GM21717 (cell line): Measurements from ENCODE around the gene SRPK2.
"Not testable (repeated sequence)": the region's sequence is repeated elsewhere in the genome, so short reads cannot be mapped to it uniquely, and the experiment has no call there.

Experiments used
- ATAC-seq: cut with Tn5 transposase; IDR thresholded peaks from one replicate; pipeline ENCODE4 v1.9.1; 2021; ENCODE audit warnings: mild to moderate bottlenecking, moderate library complexity; ENCODE audit not compliant: unreplicated experiment

SRPK2 gene

GRCh38 chr7:105268511-105269392 is 120.0 kb downstream of the SRPK2 start:
- ATAC-seq: peak; percentile 81

- no peak for ATAC-seq
These were observed 120.7 kb downstream of the SRPK2 start for GRCh38 chr7:105268056-105268455.

- ATAC-seq: no peak
These were observed 121.5 kb downstream of the SRPK2 start for GRCh38 chr7:105267244-105267643.

- ATAC-seq: no peak
These were observed 124.0 kb downstream of the SRPK2 start for GRCh38 chr7:105264707-105265106.

GRCh38 chr7:105261689-105262088 is 127.0 kb downstream of the SRPK2 start:
- no peak for ATAC-seq

- ATAC-seq: not testable (repeated sequence)
These were observed 128.4 kb downstream of the SRPK2 start for GRCh38 chr7:105260201-105260871.

GRCh38 chr7:105258919-105259318 is 129.8 kb downstream of the SRPK2 start:
- not testable (repeated sequence) for ATAC-seq

GRCh38 chr7:105257338-105257737 is 131.4 kb downstream of the SRPK2 start:
- ATAC-seq: no peak

GRCh38 chr7:105256761-105257231 is 131.9 kb downstream of the SRPK2 start:
- ATAC-seq: no peak

- ATAC-seq: no peak
These were observed 138.0 kb downstream of the SRPK2 start for GRCh38 chr7:105250706-105251105.

GRCh38 chr7:105250239-105250638 is 138.5 kb downstream of the SRPK2 start:
- ATAC-seq: no peak

GRCh38 chr7:105249216-105249615 is 139.5 kb downstream of the SRPK2 start:
- ATAC-seq: no peak

GRCh38 chr7:105246679-105247078 is 142.0 kb downstream of the SRPK2 start:
- no peak for ATAC-seq

GRCh38 chr7:105246256-105246655 is 142.5 kb downstream of the SRPK2 start:
- no peak for ATAC-seq

GRCh38 chr7:105245398-105246114 is 143.2 kb downstream of the SRPK2 start:
- ATAC-seq: no peak

GRCh38 chr7:105244594-105244993 is 144.1 kb downstream of the SRPK2 start:
- ATAC-seq: no peak

- ATAC-seq: no peak
These were observed 147.5 kb downstream of the SRPK2 start for GRCh38 chr7:105241198-105241597.

- no peak for ATAC-seq
These were observed 150.4 kb downstream of the SRPK2 start for GRCh38 chr7:105238198-105238765.

- no peak for ATAC-seq
These were observed 153.8 kb downstream of the SRPK2 start for GRCh38 chr7:105234886-105235285.

- not testable (repeated sequence) for ATAC-seq
These were observed 155.9 kb downstream of the SRPK2 start for GRCh38 chr7:105232829-105233291.

- ATAC-seq: no peak
These were observed 158.2 kb downstream of the SRPK2 start for GRCh38 chr7:105230486-105230885.
